ENCODE measurements around the gene SELPLG. TPM values are rescaled to one million over a fixed set of nuclear protein-coding genes. Genes with fewer than 3 reads are reported as not detected.

SELPLG gene
- total RNA-seq, 1 donor from 2014 or later: 0.51 TPM

- Mint-ChIP-seq H3K9me3 (no peaks in the 10 kb centered on the region), H3K4me3 (no peak overlapping the region), H3K27me3 (ENCODE audit: low read depth) (no peaks in the 10 kb centered on the region), H3K4me1 (peaks cover 21% of the 10 kb centered on the region), H3K36me3 (ENCODE audit: low read depth) (peaks cover 9% of the 10 kb centered on the region), H3K27ac (ENCODE audit: unreplicated experiment) (no peak overlapping the region)
- no peak for DNase-seq (ENCODE audit: low read depth, low spot score)
- no peak for TF ChIP-seq CTCF (conservative IDR thresholded peaks at IDR 0.05)
Measured at GRCh38 chr12:108676707-108677106, 43.0 kb upstream of the SELPLG start.

GRCh38 chr12:108675792-108676191 is 42.1 kb upstream of the SELPLG start:
- H3K27me3 Mint-ChIP-seq (ENCODE audit: low read depth): no peaks in the 10 kb centered on the region
- H3K4me1 Mint-ChIP-seq: peaks cover 28% of the 10 kb centered on the region
- TF ChIP-seq CTCF (conservative IDR thresholded peaks at IDR 0.05): no peak
- H3K27ac Mint-ChIP-seq (ENCODE audit: unreplicated experiment): peak overlapping the region; percentile 21
- H3K36me3 Mint-ChIP-seq (ENCODE audit: low read depth): peaks cover 9% of the 10 kb centered on the region
- no peaks in the 10 kb centered on the region for H3K9me3 Mint-ChIP-seq
- H3K4me3 Mint-ChIP-seq: no peak overlapping the region
- DNase-seq (ENCODE audit: low read depth, low spot score): no peak

GRCh38 chr12:108672054-108672453 is 38.4 kb upstream of the SELPLG start:
- Mint-ChIP-seq H3K36me3 (ENCODE audit: low read depth) (peaks cover 9% of the 10 kb centered on the region), H3K4me3 (no peak overlapping the region), H3K4me1 (peaks cover 37% of the 10 kb centered on the region), H3K27ac (ENCODE audit: unreplicated experiment) (no peak overlapping the region), H3K9me3 (no peaks in the 10 kb centered on the region), H3K27me3 (ENCODE audit: low read depth) (no peaks in the 10 kb centered on the region)
- no peak for DNase-seq (ENCODE audit: low read depth, low spot score)
- no peak for TF ChIP-seq CTCF (conservative IDR thresholded peaks at IDR 0.05)

GRCh38 chr12:108671110-108671509 is 37.4 kb upstream of the SELPLG start:
- H3K27me3 Mint-ChIP-seq (ENCODE audit: low read depth): no peaks in the 10 kb centered on the region
- H3K27ac Mint-ChIP-seq (ENCODE audit: unreplicated experiment): peak overlapping the region; percentile 75

GRCh38 chr12:108670066-108670631 is 36.5 kb upstream of the SELPLG start:
- H3K27ac Mint-ChIP-seq (ENCODE audit: unreplicated experiment): no peak overlapping the region
- no peak for DNase-seq (ENCODE audit: low read depth, low spot score)
- peaks cover 48% of the 10 kb centered on the region for H3K4me1 Mint-ChIP-seq
- peaks cover 4% of the 10 kb centered on the region for H3K36me3 Mint-ChIP-seq (ENCODE audit: low read depth)
- TF ChIP-seq CTCF (conservative IDR thresholded peaks at IDR 0.05): no peak
- H3K9me3 Mint-ChIP-seq: no peaks in the 10 kb centered on the region
- no peaks in the 10 kb centered on the region for H3K27me3 Mint-ChIP-seq (ENCODE audit: low read depth)
- no peak overlapping the region for H3K4me3 Mint-ChIP-seq

More at GRCh38 chr12:108671110-108671509, 37.4 kb upstream of the SELPLG start:
- H3K9me3 Mint-ChIP-seq: no peaks in the 10 kb centered on the region
- no peak overlapping the region for H3K4me3 Mint-ChIP-seq
- no peak for DNase-seq (ENCODE audit: low read depth, low spot score)
- TF ChIP-seq CTCF (conservative IDR thresholded peaks at IDR 0.05): no peak
- peaks cover 46% of the 10 kb centered on the region for H3K4me1 Mint-ChIP-seq
- H3K36me3 Mint-ChIP-seq (ENCODE audit: low read depth): peaks cover 9% of the 10 kb centered on the region
